ENCODE data around the gene RITA1.
"Not testable (repeated sequence)": the region's sequence is repeated elsewhere in the genome, so short reads cannot be mapped to it uniquely, and the experiment has no call there.

RITA1 gene

GRCh38 chr12:113185180-113186032, at the start of gene RITA1, which contains the start of gene DDX54:
TSS of gene RITA1 (plus strand) at chr12:113185721. CDS start at chr12:113186747, 1,026 bp downstream.
TSS of gene DDX54 (minus strand) at chr12:113185478. CDS start at chr12:113185451, 27 bp downstream.
- TF ChIP-seq YY1 (IDR thresholded peaks at IDR 0.05; ENCODE audit: insufficient read depth, insufficient read length) (peak; percentile 64), SUZ12 (IDR thresholded peaks at IDR 0.05; ENCODE audit: extremely low read depth, insufficient read depth, insufficient read length) (no peak)
- Histone ChIP-seq H3K9ac (ENCODE audit: insufficient read length, low read depth) (peak within 1 kb of the TSS; percentile 99), H3K27me3 (ENCODE audit: insufficient read depth, insufficient read length) (no peaks in the 10 kb centered on the region), H3K36me3 (ENCODE audit: insufficient read depth, insufficient read length, low read length) (peaks cover 59% of the 10 kb centered on the region), H3K4me1 (ENCODE audit: insufficient read depth, insufficient read length) (peaks cover 6% of the 10 kb centered on the region), H3K9me3 (ENCODE audit: insufficient read depth, low read length) (no peaks in the 10 kb centered on the region), H3K4me3 (ENCODE audit: insufficient read length, low read depth) (peak within 1 kb of the TSS; percentile 98)
- peak; percentile 80 for DNase-seq (ENCODE audit: low read depth, low spot score)

DNA sequence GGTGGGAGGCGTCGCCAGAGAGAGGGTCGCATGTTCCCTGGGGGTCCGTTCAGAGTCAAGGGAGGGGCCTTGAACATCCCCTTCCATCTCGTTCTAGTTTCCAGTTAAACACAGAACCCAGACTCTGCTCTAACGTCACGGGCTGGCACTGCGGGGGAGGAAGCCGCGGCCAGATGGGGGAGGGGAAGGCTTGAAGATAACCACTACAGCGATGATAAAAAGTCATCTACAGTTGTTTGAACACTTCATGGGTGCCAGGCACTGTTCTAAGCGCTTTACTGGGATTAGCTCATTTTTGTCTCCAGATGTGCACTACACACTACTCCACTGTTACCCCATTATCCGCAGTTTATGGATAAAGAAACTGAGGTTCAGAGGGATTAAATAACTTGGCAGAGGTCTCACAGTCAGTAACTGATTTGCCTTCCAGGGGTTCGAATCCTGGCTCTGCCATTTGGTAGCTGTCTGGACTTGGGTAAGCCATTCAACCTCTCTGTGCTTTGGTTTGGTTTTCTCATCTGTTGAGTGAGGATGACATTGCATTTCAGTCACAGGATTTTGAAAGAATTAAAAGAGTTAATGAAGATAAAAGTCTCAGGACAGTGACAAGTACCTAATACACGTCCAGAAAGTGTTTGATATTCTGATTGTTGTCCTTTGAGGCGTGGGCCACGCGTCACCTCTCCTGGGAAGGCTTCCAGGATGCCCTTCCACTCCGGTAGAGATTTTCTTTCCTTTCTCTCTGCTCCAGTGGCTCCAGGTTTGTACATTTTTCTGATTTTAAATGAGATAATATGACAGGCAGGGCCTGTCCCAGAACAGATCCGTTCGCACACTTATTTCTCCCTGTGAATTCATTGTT, 49.2 kb upstream of the RITA1 start:
- H3K4me3 ChIP-seq (ENCODE audit: insufficient read length, low read depth): peak overlapping the region; percentile 13
- H3K36me3 ChIP-seq (ENCODE audit: insufficient read depth, insufficient read length, low read length): no peaks in the 10 kb centered on the region
- H3K4me1 ChIP-seq (ENCODE audit: insufficient read depth, insufficient read length): peaks cover 6% of the 10 kb centered on the region
- peaks cover 12% of the 10 kb centered on the region for H3K27me3 ChIP-seq (ENCODE audit: insufficient read depth, insufficient read length)
- no peak overlapping the region for H3K9ac ChIP-seq (ENCODE audit: insufficient read length, low read depth)
- DNase-seq (ENCODE audit: low read depth, low spot score): no peak
- no peaks in the 10 kb centered on the region for H3K9me3 ChIP-seq (ENCODE audit: insufficient read depth, low read length)
- TF ChIP-seq YY1 (IDR thresholded peaks at IDR 0.05; ENCODE audit: insufficient read depth, insufficient read length) (no peak), ZNF274 (IDR thresholded peaks at IDR 0.05; ENCODE audit: low read depth, low read length) (no peak), SUZ12 (IDR thresholded peaks at IDR 0.05; ENCODE audit: extremely low read depth, insufficient read depth, insufficient read length) (no peak)

- Histone ChIP-seq H3K9ac (ENCODE audit: insufficient read length, low read depth) (no peak overlapping the region), H3K9me3 (ENCODE audit: insufficient read depth, low read length) (no peaks in the 10 kb centered on the region), H3K36me3 (ENCODE audit: insufficient read depth, insufficient read length, low read length) (no peaks in the 10 kb centered on the region), H3K4me1 (ENCODE audit: insufficient read depth, insufficient read length) (peaks cover 6% of the 10 kb centered on the region), H3K27me3 (ENCODE audit: insufficient read depth, insufficient read length) (peaks cover 12% of the 10 kb centered on the region), H3K4me3 (ENCODE audit: insufficient read length, low read depth) (no peak overlapping the region)
- TF ChIP-seq ZNF274 (IDR thresholded peaks at IDR 0.05; ENCODE audit: low read depth, low read length): no peak
- TF ChIP-seq YY1 (IDR thresholded peaks at IDR 0.05; ENCODE audit: insufficient read depth, insufficient read length): no peak
- no peak for TF ChIP-seq SUZ12 (IDR thresholded peaks at IDR 0.05; ENCODE audit: extremely low read depth, insufficient read depth, insufficient read length)
- no peak for DNase-seq (ENCODE audit: low read depth, low spot score)
Observed at GRCh38 chr12:113136990-113137511, 48.5 kb upstream of the RITA1 start.

GRCh38 chr12:113137861-113138783, 47.4 kb upstream of the RITA1 start:
- DNase-seq (ENCODE audit: low read depth, low spot score): no peak
- H3K4me1 ChIP-seq (ENCODE audit: insufficient read depth, insufficient read length): peaks cover 9% of the 10 kb centered on the region
- no peaks in the 10 kb centered on the region for H3K9me3 ChIP-seq (ENCODE audit: insufficient read depth, low read length)

GRCh38 chr12:113138826-113139225, 46.7 kb upstream of the RITA1 start:
- TF ChIP-seq SUZ12 (IDR thresholded peaks at IDR 0.05; ENCODE audit: extremely low read depth, insufficient read depth, insufficient read length): no peak
- no peak for TF ChIP-seq YY1 (IDR thresholded peaks at IDR 0.05; ENCODE audit: insufficient read depth, insufficient read length)
- no peak for TF ChIP-seq ZNF274 (IDR thresholded peaks at IDR 0.05; ENCODE audit: low read depth, low read length)
- Histone ChIP-seq H3K36me3 (ENCODE audit: insufficient read depth, insufficient read length, low read length) (no peaks in the 10 kb centered on the region), H3K4me3 (ENCODE audit: insufficient read length, low read depth) (no peak overlapping the region), H3K4me1 (ENCODE audit: insufficient read depth, insufficient read length) (peaks cover 9% of the 10 kb centered on the region), H3K9me3 (ENCODE audit: insufficient read depth, low read length) (no peaks in the 10 kb centered on the region), H3K27me3 (ENCODE audit: insufficient read depth, insufficient read length) (peaks cover 12% of the 10 kb centered on the region), H3K9ac (ENCODE audit: insufficient read length, low read depth) (no peak overlapping the region)
- DNase-seq (ENCODE audit: low read depth, low spot score): no peak

More at GRCh38 chr12:113137861-113138783, 47.4 kb upstream of the RITA1 start:
- Histone ChIP-seq H3K9ac (ENCODE audit: insufficient read length, low read depth) (no peak overlapping the region), H3K36me3 (ENCODE audit: insufficient read depth, insufficient read length, low read length) (no peaks in the 10 kb centered on the region), H3K27me3 (ENCODE audit: insufficient read depth, insufficient read length) (peaks cover 12% of the 10 kb centered on the region), H3K4me3 (ENCODE audit: insufficient read length, low read depth) (no peak overlapping the region)
- TF ChIP-seq ZNF274 (IDR thresholded peaks at IDR 0.05; ENCODE audit: low read depth, low read length) (no peak), SUZ12 (IDR thresholded peaks at IDR 0.05; ENCODE audit: extremely low read depth, insufficient read depth, insufficient read length) (no peak), YY1 (IDR thresholded peaks at IDR 0.05; ENCODE audit: insufficient read depth, insufficient read length) (no peak)

DNA sequence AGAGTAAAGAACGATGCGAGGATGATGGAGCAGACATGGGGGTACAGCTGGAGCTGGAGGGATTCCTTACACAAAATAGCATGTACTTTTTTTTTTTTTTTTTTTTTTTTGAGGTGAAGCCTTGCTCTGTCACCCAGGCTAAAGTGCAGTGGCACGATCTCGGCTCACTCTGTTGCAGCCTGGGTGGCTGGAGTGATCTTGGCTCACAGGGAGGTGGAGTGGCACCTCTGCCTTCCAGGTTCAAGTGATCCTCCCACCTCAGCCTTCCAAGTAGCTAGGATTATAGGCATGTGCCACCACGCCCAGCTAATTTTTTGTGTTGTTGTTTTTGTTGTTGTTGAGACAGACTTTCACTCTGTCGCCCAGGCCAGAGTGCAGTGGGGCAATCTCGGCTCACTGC, 44.8 kb upstream of the RITA1 start:
- H3K9me3 ChIP-seq (ENCODE audit: insufficient read depth, low read length): no peaks in the 10 kb centered on the region
- H3K4me1 ChIP-seq (ENCODE audit: insufficient read depth, insufficient read length): peaks cover 3% of the 10 kb centered on the region
- no peak overlapping the region for H3K4me3 ChIP-seq (ENCODE audit: insufficient read length, low read depth)
- H3K9ac ChIP-seq (ENCODE audit: insufficient read length, low read depth): no peak overlapping the region
- H3K27me3 ChIP-seq (ENCODE audit: insufficient read depth, insufficient read length): no peaks in the 10 kb centered on the region
- H3K36me3 ChIP-seq (ENCODE audit: insufficient read depth, insufficient read length, low read length): no peaks in the 10 kb centered on the region
- no peak for DNase-seq (ENCODE audit: low read depth, low spot score)
- TF ChIP-seq SUZ12 (IDR thresholded peaks at IDR 0.05; ENCODE audit: extremely low read depth, insufficient read depth, insufficient read length) (no peak), YY1 (IDR thresholded peaks at IDR 0.05; ENCODE audit: insufficient read depth, insufficient read length) (no peak), ZNF274 (IDR thresholded peaks at IDR 0.05; ENCODE audit: low read depth, low read length) (no peak)

DNA sequence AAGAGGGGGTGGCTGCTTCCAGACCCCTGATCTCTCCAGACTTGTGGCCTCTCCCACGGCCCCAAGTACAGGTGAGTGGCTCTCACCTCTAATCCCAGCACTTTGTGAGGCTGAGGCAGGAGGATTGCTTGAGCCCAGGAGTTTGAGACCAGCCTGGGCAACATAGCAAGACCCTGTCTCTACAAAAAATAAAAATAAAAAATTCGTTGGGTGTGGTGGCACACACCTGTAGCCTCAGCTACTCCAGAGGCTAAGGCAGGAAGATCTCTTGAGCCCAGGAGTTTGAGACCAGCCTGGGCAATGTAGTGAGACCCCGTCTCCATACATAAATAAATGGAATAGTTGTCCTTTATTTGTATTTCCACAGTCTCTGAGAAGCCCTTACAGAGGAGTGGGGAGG, 43.8 kb upstream of the RITA1 start:
- H3K4me1 ChIP-seq (ENCODE audit: insufficient read depth, insufficient read length): not testable (repeated sequence)

More for the DNA sequence above, 43.8 kb upstream of the RITA1 start:
- not testable (repeated sequence) for DNase-seq (ENCODE audit: low read depth, low spot score); H3K9ac ChIP-seq (ENCODE audit: insufficient read length, low read depth); H3K27me3 ChIP-seq (ENCODE audit: insufficient read depth, insufficient read length); H3K9me3 ChIP-seq (ENCODE audit: insufficient read depth, low read length); H3K36me3 ChIP-seq (ENCODE audit: insufficient read depth, insufficient read length, low read length); H3K4me3 ChIP-seq (ENCODE audit: insufficient read length, low read depth)

All from NT2/D1 (cell line).